GM21360 (cell line): ENCODE measurements around the gene MYG1.
"Not testable (repeated sequence)": the region's sequence is repeated elsewhere in the genome, so short reads cannot be mapped to it uniquely, and the experiment has no call there.

ENCODE experiments used
- ATAC-seq: cut with Tn5 transposase; IDR thresholded peaks from one replicate; pipeline ENCODE4 v1.9.1; 2021; ENCODE audit warnings: mild to moderate bottlenecking, moderate library complexity; ENCODE audit not compliant: unreplicated experiment

The MYG1 gene

GRCh38 chr12:53326460-53327185 is 27.1 kb downstream of the MYG1 start:
- ATAC-seq, result no peak

DNA sequence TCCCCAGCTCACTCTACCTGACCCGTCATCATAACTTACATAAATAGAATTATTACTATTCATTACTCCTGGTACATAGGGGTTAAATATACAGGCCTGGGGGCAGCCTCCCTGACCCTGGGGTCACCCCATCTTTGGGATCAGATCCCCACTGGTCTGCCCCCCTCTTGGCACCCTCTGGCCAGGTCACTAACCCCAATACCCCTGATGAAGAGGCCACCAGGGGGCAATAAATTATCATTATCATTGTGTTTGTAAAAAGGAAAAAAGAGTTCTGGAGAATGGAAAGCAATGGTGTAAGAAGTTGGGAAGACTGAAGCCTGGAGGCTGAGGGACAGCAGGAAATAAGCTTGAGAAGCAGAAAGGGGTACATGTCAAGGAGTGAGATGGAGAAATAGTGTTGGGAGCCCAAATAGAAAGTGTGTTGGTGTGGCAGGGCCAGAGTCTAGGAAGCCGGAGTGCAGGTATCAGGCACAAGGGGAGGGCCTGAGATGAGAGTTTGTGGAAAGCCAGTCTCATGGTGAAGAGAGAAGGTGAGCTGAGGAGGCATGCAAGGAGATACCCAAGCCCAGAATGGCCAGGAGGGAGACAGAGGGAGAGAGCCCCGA is 28.0 kb downstream of the MYG1 start:
- no peak for ATAC-seq

GRCh38 chr12:53328043-53328435 is 28.5 kb downstream of the MYG1 start:
- ATAC-seq, result no peak

- ATAC-seq, result no peak
These were observed 31.2 kb downstream of the MYG1 start for GRCh38 chr12:53330671-53331070.

DNA sequence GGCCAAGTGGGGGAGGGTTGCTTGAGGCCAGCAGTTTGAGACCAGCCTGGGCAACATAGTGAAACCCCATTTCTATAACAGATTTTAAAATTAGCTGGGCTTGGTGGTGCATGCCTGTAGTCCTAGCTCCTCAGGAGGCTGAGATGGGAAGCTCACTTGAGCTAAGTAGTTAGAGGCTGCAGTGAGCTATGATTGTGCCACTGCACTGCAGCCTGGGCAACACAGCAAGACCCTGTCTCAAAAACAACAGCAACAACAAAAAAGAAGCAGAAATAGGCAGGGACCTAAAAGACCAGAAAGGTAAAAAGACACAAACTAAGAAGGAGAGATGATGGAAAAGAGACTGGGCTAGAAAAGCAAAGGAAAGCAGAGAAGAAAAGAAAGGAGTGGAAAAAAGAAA is 32.8 kb downstream of the MYG1 start:
- ATAC-seq, result not testable (repeated sequence)

DNA sequence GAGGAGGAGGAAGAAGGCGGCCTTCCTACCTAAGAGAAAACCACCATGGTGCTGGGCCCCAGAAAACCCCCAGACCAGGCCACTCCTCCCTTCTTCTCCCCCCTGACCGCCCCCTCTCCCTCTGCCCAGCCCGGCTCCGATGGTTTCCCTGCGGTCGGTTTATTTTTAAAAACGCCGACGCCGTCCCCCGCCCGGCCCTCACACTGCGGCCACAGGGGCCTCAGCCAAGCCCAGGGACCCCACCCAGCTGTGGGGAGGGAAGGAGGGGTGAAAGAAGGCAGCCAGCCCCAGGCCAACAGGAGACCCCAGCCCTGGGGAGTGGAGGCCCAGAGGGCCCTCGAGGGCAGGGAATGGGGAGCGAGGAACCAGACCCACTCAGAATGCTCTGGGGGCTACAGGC is 33.2 kb downstream of the MYG1 start:
- ATAC-seq, result no peak

DNA sequence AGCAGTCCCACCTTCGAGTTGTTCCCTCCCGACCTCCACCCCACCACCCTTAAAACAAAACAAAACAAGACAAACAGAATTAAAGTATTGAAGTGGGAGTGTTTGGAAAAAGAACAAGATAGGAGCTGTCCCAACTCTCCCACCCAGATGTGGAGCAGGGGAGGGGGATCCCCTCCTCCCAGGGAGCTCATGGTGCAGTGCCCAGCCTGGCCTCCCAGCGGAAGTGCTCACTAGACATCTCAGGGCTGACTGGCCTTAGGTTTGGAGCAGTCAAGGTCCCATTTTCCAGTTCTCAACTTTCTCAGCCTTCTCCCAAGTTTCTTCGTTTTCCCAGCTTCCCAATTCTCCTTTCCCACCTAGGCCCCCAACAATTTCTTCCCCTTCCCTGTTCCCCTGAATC is 33.8 kb downstream of the MYG1 start:
- no peak for ATAC-seq

- no peak for ATAC-seq
These were observed 34.4 kb downstream of the MYG1 start for GRCh38 chr12:53333845-53334244.

- no peak for ATAC-seq
These were observed 35.3 kb downstream of the MYG1 start for GRCh38 chr12:53334822-53335221.

- ATAC-seq, result no peak
These were observed 36.7 kb downstream of the MYG1 start, which contains the start of gene SP7 for GRCh38 chr12:53336181-53336681. SP7 (minus strand) TSS chr12:53336354; CDS start chr12:53335646, 708 bp downstream.

DNA sequence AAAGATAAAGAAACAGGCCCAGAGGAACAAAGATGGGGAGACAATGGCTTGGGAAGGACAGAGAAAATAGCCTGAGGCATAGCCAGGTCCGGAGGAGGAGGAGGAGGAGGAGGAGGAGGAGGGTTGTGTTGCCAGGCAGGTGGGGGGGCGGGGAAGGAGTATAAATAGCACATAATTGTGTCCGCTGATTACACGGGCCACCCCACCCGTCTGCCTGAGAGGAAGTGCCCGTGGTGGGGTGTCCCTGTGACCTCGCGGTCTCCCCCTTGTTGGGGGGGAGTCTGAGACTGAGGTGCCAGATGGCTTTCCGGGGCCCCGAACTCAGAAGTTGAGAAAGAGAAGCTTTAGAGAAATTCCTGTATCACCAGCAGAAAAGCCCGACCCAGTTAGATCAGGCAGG is 38.5 kb downstream of the MYG1 start:
- no peak for ATAC-seq

- ATAC-seq, result no peak
These were observed 39.4 kb downstream of the MYG1 start for GRCh38 chr12:53338916-53339315.

DNA sequence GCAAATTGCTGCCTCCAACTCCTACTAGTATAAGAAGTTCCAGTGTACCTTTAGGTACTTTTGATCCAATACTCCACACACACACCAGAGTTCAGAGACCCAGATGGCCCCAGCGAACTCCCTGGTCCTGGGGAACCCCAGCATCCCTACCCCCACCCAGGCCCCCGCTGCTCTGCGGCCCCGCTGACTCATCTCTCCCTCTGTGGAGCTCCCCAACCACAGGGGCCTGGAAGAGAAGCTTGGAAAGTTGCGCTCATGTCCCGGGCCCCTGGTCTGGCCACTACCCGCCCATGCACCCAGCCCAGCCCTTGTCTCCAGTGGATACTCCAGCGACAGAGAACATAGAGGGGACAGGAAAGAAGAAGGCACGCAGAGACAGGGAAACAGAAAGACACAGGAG is 40.9 kb downstream of the MYG1 start:
- ATAC-seq, result no peak

GRCh38 chr12:53343449-53343848 is 44.0 kb downstream of the MYG1 start:
- no peak for ATAC-seq

- no peak for ATAC-seq
These were observed 44.5 kb downstream of the MYG1 start for GRCh38 chr12:53343969-53344368.

GRCh38 chr12:53344487-53344823 is 45.0 kb downstream of the MYG1 start:
- no peak for ATAC-seq

GRCh38 chr12:53344824-53345485 is 45.5 kb downstream of the MYG1 start:
- no peak for ATAC-seq

- no peak for ATAC-seq
These were observed 46.1 kb downstream of the MYG1 start for GRCh38 chr12:53345486-53346188.

- no peak for ATAC-seq
These were observed 47.0 kb downstream of the MYG1 start for GRCh38 chr12:53346491-53346890.

DNA sequence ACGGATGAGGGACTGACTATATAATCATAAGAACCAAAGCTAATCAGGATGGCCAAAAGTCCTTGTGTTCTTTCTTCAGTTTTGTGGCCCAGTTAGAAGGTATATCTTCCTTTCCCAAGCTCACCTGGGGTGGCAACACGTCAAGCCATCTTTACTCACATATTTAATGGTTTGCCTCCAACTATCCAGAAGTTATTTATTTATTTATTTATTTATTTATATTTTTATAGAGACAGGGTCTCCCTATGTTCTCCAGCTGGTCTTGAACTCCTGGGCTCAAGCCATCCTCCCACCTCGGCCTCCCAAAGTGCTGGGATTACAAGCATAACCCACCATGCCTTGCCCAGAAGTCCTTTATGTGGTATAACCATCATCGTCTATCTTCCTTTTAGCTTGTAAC is 48.4 kb downstream of the MYG1 start:
- ATAC-seq, result no peak
